HepG2 (cell line): ENCODE measurements around the gene PSMA7. TPM values are rescaled to one million over a fixed set of nuclear protein-coding genes. Genes with fewer than 3 reads are reported as not detected.

ENCODE experiments used
- BHLHE40 ChIP-seq: IDR thresholded peaks from 2 replicates; pipeline ENCODE4 v1.6.1; 2011; ENCODE audit warnings: low read length, improper control_type of control experiment
- FOXK1 ChIP-seq: sonication (generic); formaldehyde crosslinking; IDR thresholded peaks from 2 replicates; pipeline ENCODE4 v1.4.0; 2020; ENCODE audit warnings: low read depth, missing genetic modification reagents, borderline replicate concordance
- HNRNPH1 ChIP-seq: fragments of 200-400 bp; formaldehyde crosslinking; optimal IDR thresholded peaks from 2 replicates; pipeline ENCODE3; 2017; ENCODE audit warnings: mild to moderate bottlenecking, low read depth, low read length
- HOXA7 ChIP-seq: sonication (generic); formaldehyde crosslinking; IDR thresholded peaks from 2 replicates; pipeline ENCODE4 v1.8.1; 2022; ENCODE audit warnings: mild to moderate bottlenecking, missing genetic modification reagents, moderate library complexity
- MAFF ChIP-seq: IDR thresholded peaks from 2 replicates; pipeline ENCODE4 v1.6.1; 2011; ENCODE audit warnings: low read depth, low read length, improper control_type of control experiment
- NFE2L1 ChIP-seq: sonication (generic); formaldehyde crosslinking; IDR thresholded peaks from 2 replicates; pipeline ENCODE4 v1.4.0; 2020; ENCODE audit warnings: missing genetic modification reagents, mild to moderate bottlenecking, borderline replicate concordance
- PAF1 ChIP-seq: IDR thresholded peaks from 2 replicates; pipeline ENCODE4 v1.6.1; 2016; ENCODE audit warnings: missing genetic modification reagents, missing compliant biosample characterization
- PHF20 ChIP-seq: sonication (generic); formaldehyde crosslinking; IDR thresholded peaks from 2 replicates; pipeline ENCODE4 v1.5.0; 2020; ENCODE audit warnings: mild to moderate bottlenecking, missing genetic modification reagents
- POGZ ChIP-seq: sonication (generic); formaldehyde crosslinking; IDR thresholded peaks from 2 replicates; pipeline ENCODE4 v1.4.0; 2020; ENCODE audit warnings: mild to moderate bottlenecking, missing genetic modification reagents
- SRSF1 ChIP-seq: fragments of 200-400 bp; formaldehyde crosslinking; optimal IDR thresholded peaks from 2 replicates; pipeline ENCODE3; 2017; ENCODE audit warnings: mild to moderate bottlenecking, low read depth, low read length, moderate library complexity
- THAP11 ChIP-seq: IDR thresholded peaks from 2 replicates; pipeline ENCODE4 v1.6.1; 2016; ENCODE audit warnings: missing biosample characterization, missing genetic modification reagents
- ZBTB10 ChIP-seq: sonication (generic); formaldehyde crosslinking; IDR thresholded peaks from 2 replicates; pipeline ENCODE4 v1.4.0; 2020; ENCODE audit warnings: missing genetic modification reagents, borderline replicate concordance
- ZKSCAN5 ChIP-seq: sonication (generic); formaldehyde crosslinking; IDR thresholded peaks from 2 replicates; pipeline ENCODE4 v1.5.1; 2020; ENCODE audit warnings: mild to moderate bottlenecking, missing genetic modification reagents
- ZNF205 ChIP-seq: IDR thresholded peaks from 2 replicates; pipeline ENCODE4 v1.6.1; 2018; ENCODE audit warnings: missing biosample characterization, missing genetic modification reagents
- ZNF331 ChIP-seq: sonication (generic); formaldehyde crosslinking; IDR thresholded peaks from 2 replicates; pipeline ENCODE4 v1.4.0; 2020; ENCODE audit warnings: missing genetic modification reagents
- ZNF543 ChIP-seq: sonication (generic); formaldehyde crosslinking; IDR thresholded peaks from 2 replicates; pipeline ENCODE4 v1.4.0; 2020; ENCODE audit warnings: mild to moderate bottlenecking, missing genetic modification reagents
- ZNF607 ChIP-seq: sonication (generic); formaldehyde crosslinking; IDR thresholded peaks from 2 replicates; pipeline ENCODE4 v1.5.1; 2020; ENCODE audit warnings: missing genetic modification reagents, mild to moderate bottlenecking, borderline replicate concordance
- ZNF646 ChIP-seq: sonication (generic); formaldehyde crosslinking; IDR thresholded peaks from 2 replicates; pipeline ENCODE4 v1.9.0; 2021; ENCODE audit warnings: mild to moderate bottlenecking, missing genetic modification reagents
- ZNF75D ChIP-seq: sonication (generic); formaldehyde crosslinking; IDR thresholded peaks from 2 replicates; pipeline ENCODE4 v1.8.1; 2023; ENCODE audit warnings: missing genetic modification reagents, mild to moderate bottlenecking, borderline replicate concordance
- ZSCAN22 ChIP-seq: sonication (generic); formaldehyde crosslinking; IDR thresholded peaks from 2 replicates; pipeline ENCODE4 v1.4.0; 2020; ENCODE audit warnings: mild to moderate bottlenecking, missing genetic modification reagents
- polyA plus RNA-seq, 8 experiments: library from polyadenylated mRNA; depleted of rRNA in 3 of 8; stranded (reverse) in 7 of 8; unstranded in 1 of 8; fragments of >200 nt; fragmentation: Illumina TruSeq in 4 of 8; extraction: Trizol in 4 of 8; gene quantifications; 2 replicates each; pipeline versions ENCODE4 v1.2.1 to v1.2.3, GENCODE V29; 2011 to 2016; ENCODE audit warnings: low read depth in 4 of 8, missing spikeins in 1 of 8, mixed read lengths in 1 of 8; ENCODE audit not compliant: insufficient read depth in 1 of 8
- total RNA-seq, 5 experiments: library from RNA; depleted of rRNA; stranded (reverse); fragments of >200 nt; fragmentation: Illumina TruSeq; extraction: Trizol; gene quantifications; 2 replicates each; pipeline ENCODE4 v1.2.3, GENCODE V29; 2016; ENCODE audit warnings: low read depth in 1 of 5

The PSMA7 gene
- total and polyA plus RNA-seq, 2 of the 13 experiments (the other 11 are each of a cell fraction or from before 2014, with no cell fraction given): 531 to 631 TPM

- TF ChIP-seq ZNF543: no peak; the same call in 1 of the 2 replicates
- TF ChIP-seq FOXK1 (CRISPR knock-in tag): no peak
- no peak for TF ChIP-seq HOXA7 (CRISPR knock-in tag)
- no peak for TF ChIP-seq PHF20
- no peak for TF ChIP-seq ZNF75D
- TF ChIP-seq NFE2L1 (CRISPR knock-in tag): no peak; the same call in 1 of the 2 replicates
- no peak for TF ChIP-seq ZKSCAN5 (CRISPR knock-in tag)
- TF ChIP-seq ZNF331 (CRISPR knock-in tag): peak; percentile 24; the same call in 1 of the 2 replicates
- no peak for TF ChIP-seq ZBTB10 (CRISPR knock-in tag)
- no peak for TF ChIP-seq HNRNPH1
- peak; percentile 4; the same call in 1 of the 2 replicates for TF ChIP-seq PAF1 (CRISPR knock-in tag)
- TF ChIP-seq THAP11 (CRISPR knock-in tag): peak; percentile 34; the same call in 1 of the 2 replicates
- TF ChIP-seq ZNF607 (CRISPR knock-in tag): no peak
- no peak for TF ChIP-seq ZSCAN22 (CRISPR knock-in tag)
- TF ChIP-seq SRSF1: no peak
- TF ChIP-seq BHLHE40: no peak
- TF ChIP-seq ZNF646 (CRISPR knock-in tag): no peak
- TF ChIP-seq MAFF: no peak
- TF ChIP-seq POGZ (CRISPR knock-in tag): no peak
- TF ChIP-seq ZNF205 (CRISPR knock-in tag): no peak
Observed at GRCh38 chr20:62141397-62142251, 1.6 kb downstream of the PSMA7 start (continued).
